Transverse colon (tissue), 4 donors: ENCODE measurements around the gene GJB6.

Experiments
- EP300 ChIP-seq: sonication (generic); formaldehyde crosslinking; IDR thresholded peaks from one replicate; pipeline ENCODE4 v1.6.1; 2017; ENCODE audit warnings: antibody characterized with exemption, low read depth
- POLR2A ChIP-seq: fragments of 450-650 bp; IDR thresholded peaks from one replicate; pipeline ENCODE4 v1.6.1; 2016; ENCODE audit warnings: antibody characterized with exemption, mild to moderate bottlenecking, moderate library complexity
- POLR2AphosphoS5 ChIP-seq, 3 donors: sonication (generic); formaldehyde crosslinking; IDR thresholded peaks; one replicate each; pipeline ENCODE4 v1.6.1; 2016; ENCODE audit warnings: antibody characterized with exemption in 3 of 3
- TF ChIP-seq, protein P1 (sequence below), 5 experiments: fragments of 200-600 bp in 3 of 5; fragments of 450-650 bp in 2 of 5; sonication (generic) in 3 of 5; IDR thresholded peaks; 1 replicate in 2 of 5; 2 replicates in 3 of 5; pipeline ENCODE4 v1.5.1; 2016 to 2017; ENCODE audit warnings: antibody characterized with exemption in 5 of 5, inconsistent platforms in 3 of 5, mild to moderate bottlenecking in 2 of 5, moderate library complexity in 1 of 5

DNA sequence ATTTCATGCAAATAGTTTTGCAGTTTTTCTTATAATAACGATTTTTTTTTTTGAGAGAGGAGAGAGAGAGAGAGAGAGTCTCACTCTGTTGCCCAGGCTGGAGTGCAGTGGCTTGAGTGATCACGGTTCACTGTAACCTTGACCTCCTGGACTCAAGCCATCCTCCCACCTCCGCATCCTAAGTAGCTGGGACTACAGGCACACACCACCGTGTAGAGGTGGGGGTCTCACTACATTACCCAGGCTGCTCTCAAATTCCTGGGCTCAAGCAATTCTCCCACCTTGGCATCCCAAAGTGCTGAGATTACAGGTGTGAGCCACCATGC lies 26.8 kb upstream of the GJB6 start:
- TF ChIP-seq, protein P1, sequence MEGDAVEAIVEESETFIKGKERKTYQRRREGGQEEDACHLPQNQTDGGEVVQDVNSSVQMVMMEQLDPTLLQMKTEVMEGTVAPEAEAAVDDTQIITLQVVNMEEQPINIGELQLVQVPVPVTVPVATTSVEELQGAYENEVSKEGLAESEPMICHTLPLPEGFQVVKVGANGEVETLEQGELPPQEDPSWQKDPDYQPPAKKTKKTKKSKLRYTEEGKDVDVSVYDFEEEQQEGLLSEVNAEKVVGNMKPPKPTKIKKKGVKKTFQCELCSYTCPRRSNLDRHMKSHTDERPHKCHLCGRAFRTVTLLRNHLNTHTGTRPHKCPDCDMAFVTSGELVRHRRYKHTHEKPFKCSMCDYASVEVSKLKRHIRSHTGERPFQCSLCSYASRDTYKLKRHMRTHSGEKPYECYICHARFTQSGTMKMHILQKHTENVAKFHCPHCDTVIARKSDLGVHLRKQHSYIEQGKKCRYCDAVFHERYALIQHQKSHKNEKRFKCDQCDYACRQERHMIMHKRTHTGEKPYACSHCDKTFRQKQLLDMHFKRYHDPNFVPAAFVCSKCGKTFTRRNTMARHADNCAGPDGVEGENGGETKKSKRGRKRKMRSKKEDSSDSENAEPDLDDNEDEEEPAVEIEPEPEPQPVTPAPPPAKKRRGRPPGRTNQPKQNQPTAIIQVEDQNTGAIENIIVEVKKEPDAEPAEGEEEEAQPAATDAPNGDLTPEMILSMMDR (IDR thresholded peaks at IDR 0.05), result no peak
- TF ChIP-seq POLR2AphosphoS5 (IDR thresholded peaks at IDR 0.05) (no peak), POLR2A (no peak), EP300 (no peak)
